ENCODE measurements around the gene FRG2.
"Not testable (repeated sequence)": the region's sequence is repeated elsewhere in the genome, so short reads cannot be mapped to it uniquely, and the experiment has no call there.

DNA sequence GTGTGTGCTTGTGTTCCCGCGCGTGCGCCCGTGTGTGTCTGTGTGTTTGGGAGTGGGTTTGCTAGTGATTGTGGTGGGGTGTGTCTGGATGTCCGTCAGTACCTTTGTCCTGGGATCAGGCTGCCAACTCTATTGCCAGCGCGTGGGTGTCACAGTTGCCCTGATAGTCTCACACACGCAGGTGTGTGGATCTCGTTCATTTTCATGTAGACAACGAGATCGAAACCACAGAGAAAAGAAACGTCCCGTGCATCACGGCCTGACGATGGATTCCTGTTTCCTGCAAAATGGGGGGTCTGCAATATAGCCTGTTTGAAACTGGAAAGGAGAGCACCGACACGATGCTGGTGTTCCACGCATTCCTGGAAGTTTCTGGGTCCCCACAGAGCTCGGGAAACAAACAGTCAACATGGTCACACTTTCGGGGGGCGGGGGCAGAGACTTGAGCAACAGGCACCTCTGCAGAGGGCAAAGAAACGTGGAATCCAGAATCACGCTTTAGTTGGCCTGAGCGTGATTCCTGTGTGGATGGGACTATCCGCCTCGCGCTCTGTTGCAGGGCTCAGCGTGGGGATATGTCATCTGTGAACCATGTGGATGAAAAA is 7.1 kb downstream of the FRG2 start:
- TF ChIP-seq POLR2A (IDR thresholded peaks at IDR 0.05; ENCODE audit: borderline replicate concordance, extremely low read depth, insufficient read depth, insufficient read length); POLR2AphosphoS5 (IDR thresholded peaks at IDR 0.05; ENCODE audit: low read depth, low read length); YY1 (IDR thresholded peaks at IDR 0.05; ENCODE audit: extremely low read depth, insufficient replicate concordance, low read depth, low read length); EGR1 (IDR thresholded peaks at IDR 0.05; ENCODE audit: low read depth); CEBPB (IDR thresholded peaks at IDR 0.05; ENCODE audit: low read depth); SP1 (IDR thresholded peaks at IDR 0.05; ENCODE audit: low read depth); RAD21 (IDR thresholded peaks at IDR 0.05; ENCODE audit: low read depth); SIN3A (IDR thresholded peaks at IDR 0.05; ENCODE audit: low read depth); EZH2phosphoT487 (IDR thresholded peaks at IDR 0.05; ENCODE audit: borderline replicate concordance): not testable (repeated sequence)
- TF ChIP-seq, protein P1, sequence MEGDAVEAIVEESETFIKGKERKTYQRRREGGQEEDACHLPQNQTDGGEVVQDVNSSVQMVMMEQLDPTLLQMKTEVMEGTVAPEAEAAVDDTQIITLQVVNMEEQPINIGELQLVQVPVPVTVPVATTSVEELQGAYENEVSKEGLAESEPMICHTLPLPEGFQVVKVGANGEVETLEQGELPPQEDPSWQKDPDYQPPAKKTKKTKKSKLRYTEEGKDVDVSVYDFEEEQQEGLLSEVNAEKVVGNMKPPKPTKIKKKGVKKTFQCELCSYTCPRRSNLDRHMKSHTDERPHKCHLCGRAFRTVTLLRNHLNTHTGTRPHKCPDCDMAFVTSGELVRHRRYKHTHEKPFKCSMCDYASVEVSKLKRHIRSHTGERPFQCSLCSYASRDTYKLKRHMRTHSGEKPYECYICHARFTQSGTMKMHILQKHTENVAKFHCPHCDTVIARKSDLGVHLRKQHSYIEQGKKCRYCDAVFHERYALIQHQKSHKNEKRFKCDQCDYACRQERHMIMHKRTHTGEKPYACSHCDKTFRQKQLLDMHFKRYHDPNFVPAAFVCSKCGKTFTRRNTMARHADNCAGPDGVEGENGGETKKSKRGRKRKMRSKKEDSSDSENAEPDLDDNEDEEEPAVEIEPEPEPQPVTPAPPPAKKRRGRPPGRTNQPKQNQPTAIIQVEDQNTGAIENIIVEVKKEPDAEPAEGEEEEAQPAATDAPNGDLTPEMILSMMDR (IDR thresholded peaks at IDR 0.05 in 2 of 3, conservative IDR thresholded peaks at IDR 0.05 in 1 of 3; ENCODE audit: borderline replicate concordance in 1 of 3, insufficient read depth in 1 of 3, low read depth in 2 of 3, low read length in 2 of 3), result not testable (repeated sequence)
- TF ChIP-seq, protein P2, sequence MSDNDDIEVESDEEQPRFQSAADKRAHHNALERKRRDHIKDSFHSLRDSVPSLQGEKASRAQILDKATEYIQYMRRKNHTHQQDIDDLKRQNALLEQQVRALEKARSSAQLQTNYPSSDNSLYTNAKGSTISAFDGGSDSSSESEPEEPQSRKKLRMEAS (IDR thresholded peaks at IDR 0.05), result not testable (repeated sequence)
- TF ChIP-seq, protein P3, sequence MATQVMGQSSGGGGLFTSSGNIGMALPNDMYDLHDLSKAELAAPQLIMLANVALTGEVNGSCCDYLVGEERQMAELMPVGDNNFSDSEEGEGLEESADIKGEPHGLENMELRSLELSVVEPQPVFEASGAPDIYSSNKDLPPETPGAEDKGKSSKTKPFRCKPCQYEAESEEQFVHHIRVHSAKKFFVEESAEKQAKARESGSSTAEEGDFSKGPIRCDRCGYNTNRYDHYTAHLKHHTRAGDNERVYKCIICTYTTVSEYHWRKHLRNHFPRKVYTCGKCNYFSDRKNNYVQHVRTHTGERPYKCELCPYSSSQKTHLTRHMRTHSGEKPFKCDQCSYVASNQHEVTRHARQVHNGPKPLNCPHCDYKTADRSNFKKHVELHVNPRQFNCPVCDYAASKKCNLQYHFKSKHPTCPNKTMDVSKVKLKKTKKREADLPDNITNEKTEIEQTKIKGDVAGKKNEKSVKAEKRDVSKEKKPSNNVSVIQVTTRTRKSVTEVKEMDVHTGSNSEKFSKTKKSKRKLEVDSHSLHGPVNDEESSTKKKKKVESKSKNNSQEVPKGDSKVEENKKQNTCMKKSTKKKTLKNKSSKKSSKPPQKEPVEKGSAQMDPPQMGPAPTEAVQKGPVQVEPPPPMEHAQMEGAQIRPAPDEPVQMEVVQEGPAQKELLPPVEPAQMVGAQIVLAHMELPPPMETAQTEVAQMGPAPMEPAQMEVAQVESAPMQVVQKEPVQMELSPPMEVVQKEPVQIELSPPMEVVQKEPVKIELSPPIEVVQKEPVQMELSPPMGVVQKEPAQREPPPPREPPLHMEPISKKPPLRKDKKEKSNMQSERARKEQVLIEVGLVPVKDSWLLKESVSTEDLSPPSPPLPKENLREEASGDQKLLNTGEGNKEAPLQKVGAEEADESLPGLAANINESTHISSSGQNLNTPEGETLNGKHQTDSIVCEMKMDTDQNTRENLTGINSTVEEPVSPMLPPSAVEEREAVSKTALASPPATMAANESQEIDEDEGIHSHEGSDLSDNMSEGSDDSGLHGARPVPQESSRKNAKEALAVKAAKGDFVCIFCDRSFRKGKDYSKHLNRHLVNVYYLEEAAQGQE (IDR thresholded peaks at IDR 0.05; ENCODE audit: low read depth), result not testable (repeated sequence)
